Heart left ventricle (tissue), 16 donors: ENCODE data around the gene S100A7A. TPM values are rescaled to one million over a fixed set of nuclear protein-coding genes. Genes with fewer than 3 reads are reported as not detected.
A peak's percentile ranks its signal among the peaks of the same experiment; 100 is the strongest.

ENCODE experiments used
- ATAC-seq, 4 donors: fragments of 200-7000 bp; cut with Tn5 transposase; one replicate each; pipeline ENCODE4 v1.9.1; 2020 to 2022; ENCODE audit warnings: moderate library complexity in 4 of 4, mild to moderate bottlenecking in 3 of 4, moderate number of reproducible peaks in 1 of 4
- DNase-seq, 5 donors: peaks; one replicate each; pipeline ENCODE4 v3.0.0-alpha.2; 2020
- H3K27ac ChIP-seq, 12 donors: fragments of 200-600 bp; sonication (generic) in 4 of 12; one replicate each; pipeline versions ENCODE4 v1.5.0 to v1.8.0; 2016 to 2022; ENCODE audit warnings: mild to moderate bottlenecking in 2 of 12
- H3K27me3 ChIP-seq, 9 donors: fragments of 200-600 bp; sonication (generic) in 2 of 9; one replicate each; pipeline versions ENCODE4 v1.5.1 to v1.8.0; 2016 to 2022; ENCODE audit warnings: mild to moderate bottlenecking in 3 of 9
- H3K36me3 ChIP-seq, 9 donors: fragments of 200-600 bp; sonication (generic) in 2 of 9; one replicate each; pipeline versions ENCODE4 v1.5.0 to v1.8.0; 2018 to 2022; ENCODE audit warnings: mild to moderate bottlenecking in 2 of 9
- H3K4me1 ChIP-seq, 12 donors: fragments of 200-600 bp; sonication (generic) in 4 of 12; one replicate each; pipeline versions ENCODE4 v1.5.0 to v1.8.0; 2016 to 2022; ENCODE audit warnings: mild to moderate bottlenecking in 3 of 12
- H3K4me3 ChIP-seq, 12 donors: fragments of 200-600 bp; sonication (generic) in 4 of 12; one replicate each; pipeline versions ENCODE4 v1.5.0 to v1.8.0; 2017 to 2022; ENCODE audit warnings: mild to moderate bottlenecking in 9 of 12, moderate library complexity in 4 of 12
- H3K9me3 ChIP-seq, 12 donors: fragments of 200-600 bp; sonication (generic) in 4 of 12; one replicate each; pipeline versions ENCODE4 v1.5.0 to v1.8.0; 2016 to 2022; ENCODE audit warnings: mild to moderate bottlenecking in 1 of 12
- CTCF ChIP-seq, 12 donors: fragments of 200-600 bp; sonication (generic) in 4 of 12; IDR thresholded peaks; one replicate each; pipeline versions ENCODE4 v1.5.0 to v1.8.0; 2018 to 2022; ENCODE audit warnings: antibody characterized with exemption in 12 of 12, mild to moderate bottlenecking in 5 of 12
- POLR2A ChIP-seq, 2 donors: fragments of 450-650 bp; IDR thresholded peaks; one replicate each; pipeline ENCODE4 v1.6.1; 2017; ENCODE audit warnings: antibody characterized with exemption in 2 of 2, mild to moderate bottlenecking in 2 of 2, moderate library complexity in 2 of 2
- WGBS, 4 donors: extraction: QIAGEN DNeasy Blood & Tissue Kit in 2 of 4; methylation state at CpG; one replicate each; pipeline versions ENCODE4 v1.1.5 to v1.1.7; 2013 to 2018; 5-methylcytosine and 5-hydroxymethylcytosine counted together
- intact Hi-C, 10 donors: fragments of 100-400 bp; cut with DNase I; formaldehyde crosslinking; loops; one replicate each; pipeline versions ENCODE4 v1.11.1 to v1.14.2; 2022
- polyA plus RNA-seq, 2 donors: library from polyadenylated mRNA; stranded (reverse); fragments of 200-250 nt; gene quantifications; one replicate each; pipeline ENCODE4 v1.2.3, GENCODE V29; 2013
- total RNA-seq, 9 donors: library from RNA; depleted of rRNA in 2 of 9; stranded (reverse); fragments of >200 nt in 2 of 9; fragmentation: NEBNext Ultra II Directional in 3 of 9; extraction: Animal tissue kit (Norgen Biotek cat#: 25700) in 3 of 9; gene quantifications; one replicate each; pipeline versions ENCODE4 v1.1.0 to v1.2.4, GENCODE V29; 2016 to 2023
- donor health status: ischemic (EF 13 %, LVEDD 7.1; RV severe dilation, severe dysfunction).
- donor health status: healthy with polysubstance abuse.
- donor health status: DM: no; HTN: yes; CAD: no.
- donor health status: DM: no; HTN: no; CAD: no.
- donor health status: ischemic (EF 25% LVEDD 6.9; RV normal size, moderate dysfunction).
- donor health status: ischemic (EF 25% LVEDD 5.7; RV mildly dilated, moderate dysfunction).
- donor health status: healthy.
- donor health status: DM: yes; HTN: yes; CAD: no.
- donor health status: ischemic (EF 35%, LVEDD 5.7; RV mildly dilated, moderate dysfunction).
- donor health status: nonischemic (EF 11% LVEDD 7.7; RV severe dilation, severe dysfunction).
- donor health status: DM: yes; HTN: yes; CAD: no.
- donor health status: PGD.
- donor health status: ischemic (EF 29% LVEDD 5.4; RV normal size, mild dysfunction).
- donor health status: nonischemic (EF 23%, LVEDD 6.1; RV moderate dilation, normal function).

Gene S100A7A
- total and polyA plus RNA-seq, 11 donors = not detected

- DNase-seq (no peak), ATAC-seq (no peak)
- WGBS, 4 donors = 65 to 91% (median 77%) methylated on average over 5 of the region's 5 CpGs
- H3K27ac ChIP-seq = no peak overlapping the region
- no peaks in the 10 kb centered on the region for H3K36me3 ChIP-seq
- H3K4me1 ChIP-seq = peaks cover 0 to 22% (median 0%) of the 10 kb centered on the region in 12 donors
- H3K4me3 ChIP-seq = no peak overlapping the region
- intact Hi-C loops = no loop called here
- TF ChIP-seq CTCF (IDR thresholded peaks at IDR 0.05) (no peak), POLR2A (IDR thresholded peaks at IDR 0.05) (no peak)
- peaks cover 0 to 10% (median 0%) of the 10 kb centered on the region in 9 donors for H3K27me3 ChIP-seq
- no peaks in the 10 kb centered on the region for H3K9me3 ChIP-seq
Observed at GRCh38 chr1:153394391-153394790, 21.9 kb upstream of the S100A7A start.

GRCh38 chr1:153395136-153395685 is 21.1 kb upstream of the S100A7A start:
- WGBS, 4 donors = 71 to 79% (median 73%) methylated on average over 7 of the region's 7 CpGs
- no peak for TF ChIP-seq CTCF (IDR thresholded peaks at IDR 0.05)
- no peak for TF ChIP-seq POLR2A (IDR thresholded peaks at IDR 0.05)
- peaks cover 0 to 10% (median 0%) of the 10 kb centered on the region in 9 donors for H3K27me3 ChIP-seq
- ATAC-seq (peak in 3 of 4 donors; percentile 29 to 54 (median 35)), DNase-seq (peak in 1 of 5 donors; percentile 43)
- intact Hi-C loops = no loop called here
- peaks cover 0 to 16% (median 0%) of the 10 kb centered on the region in 12 donors for H3K4me1 ChIP-seq
- no peaks in the 10 kb centered on the region for H3K9me3 ChIP-seq
- H3K27ac ChIP-seq = no peak overlapping the region
- H3K4me3 ChIP-seq = no peak overlapping the region
- H3K36me3 ChIP-seq = no peaks in the 10 kb centered on the region

- Histone ChIP-seq H3K36me3 (no peaks in the 10 kb centered on the region), H3K4me1 (peaks cover 0 to 14% (median 0%) of the 10 kb centered on the region in 12 donors), H3K27ac (no peak overlapping the region), H3K9me3 (no peaks in the 10 kb centered on the region), H3K27me3 (peaks cover 0 to 10% (median 0%) of the 10 kb centered on the region in 9 donors), H3K4me3 (no peak overlapping the region)
- intact Hi-C loops = no loop called here
- no peak for ATAC-seq
- DNase-seq = no peak
- TF ChIP-seq CTCF (IDR thresholded peaks at IDR 0.05) (no peak), POLR2A (IDR thresholded peaks at IDR 0.05) (no peak)
- WGBS, 4 donors = 74 to 82% (median 78%) methylated on average over 6 of the region's 6 CpGs
Observed at GRCh38 chr1:153395776-153396175, 20.5 kb upstream of the S100A7A start.

- no peaks in the 10 kb centered on the region for H3K9me3 ChIP-seq
- H3K4me1 ChIP-seq = peaks cover 0 to 9% (median 0%) of the 10 kb centered on the region in 12 donors
- no peak overlapping the region for H3K4me3 ChIP-seq
- intact Hi-C loops = no loop called here
- H3K27me3 ChIP-seq = peaks cover 0 to 10% (median 0%) of the 10 kb centered on the region in 9 donors
- DNase-seq (no peak), ATAC-seq (no peak)
- no peak overlapping the region for H3K27ac ChIP-seq
- no peaks in the 10 kb centered on the region for H3K36me3 ChIP-seq
- WGBS, 4 donors = 78 to 85% (median 84%) methylated on average over 6 of the region's 6 CpGs
- no peak for TF ChIP-seq CTCF (IDR thresholded peaks at IDR 0.05)
- TF ChIP-seq POLR2A (IDR thresholded peaks at IDR 0.05) = no peak
Observed at GRCh38 chr1:153396461-153396860, 19.9 kb upstream of the S100A7A start.
